OCI-LY3 (cell line): ENCODE results near the gene CERKL.
A peak's percentile ranks its signal among the peaks of the same experiment; 100 is the strongest.

Source experiments
- H2AFZ ChIP-seq: fragments of 200-600, 300-600 bp; shearing (Covaris generic); 2 replicates; pipeline ENCODE4 v1.6.0; 2014; ENCODE audit warnings: antibody characterized with exemption, low read depth, low read length
- H3K27ac ChIP-seq: fragments of 200-600, 300-600 bp; sonication (generic); 2 replicates; pipeline ENCODE4 v1.5.1; 2014; ENCODE audit warnings: mild to moderate bottlenecking, low read length, moderate library complexity, mixed read lengths
- H3K27me3 ChIP-seq: fragments of 200-600, 300-600 bp; sonication (generic); 2 replicates; pipeline ENCODE4 v1.6.1; 2014; ENCODE audit warnings: low read depth, low read length, mixed read lengths
- H3K36me3 ChIP-seq: fragments of 200-600, 300-600 bp; sonication (generic); replicated peaks from 2 replicates; pipeline ENCODE3; 2014; ENCODE audit warnings: low read depth, low read length, mixed read lengths
- H3K4me1 ChIP-seq: fragments of 300-600, 200-600 bp; sonication (generic); 2 replicates; pipeline ENCODE4 v1.6.1; 2014; ENCODE audit warnings: low read length, mixed read lengths
- H3K4me2 ChIP-seq: fragments of 200-600, 300-600 bp; sonication (generic); 2 replicates; pipeline ENCODE4 v1.6.1; 2014; ENCODE audit warnings: low read length, mixed read lengths
- H3K4me3 ChIP-seq: fragments of 300-600, 200-600 bp; sonication (generic); 2 replicates; pipeline ENCODE4 v1.5.1; 2014; ENCODE audit warnings: antibody characterized with exemption, mild to moderate bottlenecking, low read length, moderate library complexity
- H3K79me2 ChIP-seq: fragments of 300-600, 200-600 bp; shearing (Covaris generic); 2 replicates; pipeline ENCODE4 v1.6.1; 2014; ENCODE audit warnings: mild to moderate bottlenecking, low read length, mixed read lengths
- H3K9ac ChIP-seq: fragments of 300-600, 200-600 bp; shearing (Covaris generic); 2 replicates; pipeline ENCODE4 v1.6.0; 2014; ENCODE audit warnings: mild to moderate bottlenecking, low read length, moderate library complexity
- H3K9me3 ChIP-seq: fragments of 200-600, 300-600 bp; shearing (Covaris generic); 2 replicates; pipeline ENCODE4 v1.6.1; 2014; ENCODE audit warnings: low read length, mixed read lengths; ENCODE audit not compliant: insufficient read depth
- H4K20me1 ChIP-seq: fragments of 200-600, 300-600 bp; sonication (generic); 2 replicates; pipeline ENCODE4 v1.6.1; 2016; ENCODE audit warnings: low read length, mixed read lengths; ENCODE audit not compliant: insufficient read depth
- EZH2phosphoT487 ChIP-seq: fragments of 200-600 bp; shearing (Covaris generic); IDR thresholded peaks from 2 replicates; pipeline ENCODE4 v1.6.1; 2018; ENCODE audit warnings: antibody characterized with exemption, mixed run types, low read depth
- TF ChIP-seq, protein P1 (sequence below): fragments of 200-600, 300-600 bp; sonication (generic); IDR thresholded peaks from 2 replicates; pipeline ENCODE4 v1.5.1; 2014; ENCODE audit warnings: antibody characterized with exemption, low read length, low read depth

CERKL gene

DNA sequence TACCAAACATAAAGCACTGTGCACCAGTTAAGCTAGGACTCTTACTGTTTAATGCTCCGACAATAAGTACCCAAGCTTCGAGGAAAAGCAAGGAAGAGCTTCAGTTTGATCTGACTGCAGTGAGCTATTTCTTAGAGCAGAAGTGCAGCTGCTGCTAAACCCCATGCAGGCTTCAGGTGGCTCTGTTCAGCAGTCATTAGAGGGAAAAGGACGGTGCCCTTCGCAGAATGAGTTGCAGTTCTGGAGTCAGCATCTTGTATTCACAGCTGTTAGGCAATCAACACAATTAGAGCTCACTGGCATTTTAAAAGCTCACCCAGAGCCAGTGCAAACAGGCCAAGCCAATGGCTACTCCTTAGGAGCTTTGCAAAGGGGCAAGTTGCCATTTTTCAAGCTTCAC is 1.5 kb upstream of the CERKL start:
- no peak overlapping the region for H2AFZ ChIP-seq
- peaks cover 11% of the 10 kb centered on the region; the same call in 1 of the 2 replicates for H3K27me3 ChIP-seq
- H3K9ac ChIP-seq = no peak overlapping the region
- no peak overlapping the region for H3K4me3 ChIP-seq
- H3K27ac ChIP-seq = no peak overlapping the region
- H3K9me3 ChIP-seq = no peaks in the 10 kb centered on the region
- H3K79me2 ChIP-seq = no peaks in the 10 kb centered on the region
- no peaks in the 10 kb centered on the region for H3K36me3 ChIP-seq
- H4K20me1 ChIP-seq = no peaks in the 10 kb centered on the region
- TF ChIP-seq, protein P1, sequence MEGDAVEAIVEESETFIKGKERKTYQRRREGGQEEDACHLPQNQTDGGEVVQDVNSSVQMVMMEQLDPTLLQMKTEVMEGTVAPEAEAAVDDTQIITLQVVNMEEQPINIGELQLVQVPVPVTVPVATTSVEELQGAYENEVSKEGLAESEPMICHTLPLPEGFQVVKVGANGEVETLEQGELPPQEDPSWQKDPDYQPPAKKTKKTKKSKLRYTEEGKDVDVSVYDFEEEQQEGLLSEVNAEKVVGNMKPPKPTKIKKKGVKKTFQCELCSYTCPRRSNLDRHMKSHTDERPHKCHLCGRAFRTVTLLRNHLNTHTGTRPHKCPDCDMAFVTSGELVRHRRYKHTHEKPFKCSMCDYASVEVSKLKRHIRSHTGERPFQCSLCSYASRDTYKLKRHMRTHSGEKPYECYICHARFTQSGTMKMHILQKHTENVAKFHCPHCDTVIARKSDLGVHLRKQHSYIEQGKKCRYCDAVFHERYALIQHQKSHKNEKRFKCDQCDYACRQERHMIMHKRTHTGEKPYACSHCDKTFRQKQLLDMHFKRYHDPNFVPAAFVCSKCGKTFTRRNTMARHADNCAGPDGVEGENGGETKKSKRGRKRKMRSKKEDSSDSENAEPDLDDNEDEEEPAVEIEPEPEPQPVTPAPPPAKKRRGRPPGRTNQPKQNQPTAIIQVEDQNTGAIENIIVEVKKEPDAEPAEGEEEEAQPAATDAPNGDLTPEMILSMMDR = peak; percentile 42
- TF ChIP-seq EZH2phosphoT487 = no peak
- no peak overlapping the region for H3K4me2 ChIP-seq
- peaks cover 20% of the 10 kb centered on the region for H3K4me1 ChIP-seq

DNA sequence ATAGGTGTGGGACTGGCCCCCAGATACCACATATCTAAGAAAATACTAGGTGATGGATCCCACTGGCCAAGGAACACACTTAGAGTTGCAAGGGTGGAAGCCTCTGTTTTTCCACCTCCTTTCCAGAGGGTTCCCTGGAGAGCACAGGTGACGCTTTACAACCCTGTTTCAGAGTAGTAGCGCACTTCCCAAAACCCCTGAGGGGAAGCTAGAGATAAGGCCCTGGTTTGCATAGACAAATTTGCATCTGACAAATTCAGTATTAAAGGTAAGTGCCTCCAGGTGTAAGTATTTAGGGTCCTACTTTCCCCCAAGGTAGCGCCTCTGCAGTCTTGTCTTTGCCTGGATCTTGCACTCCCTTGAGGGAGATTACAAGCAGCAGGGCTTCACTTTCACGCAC is 474 bp upstream of the CERKL start:
- TF ChIP-seq EZH2phosphoT487 = no peak
- TF ChIP-seq, protein P1 = no peak
- peak overlapping the region; percentile 65 for H3K9ac ChIP-seq
- peaks cover 20% of the 10 kb centered on the region for H3K4me1 ChIP-seq
- no peaks in the 10 kb centered on the region for H3K9me3 ChIP-seq
- H3K4me2 ChIP-seq = peak overlapping the region; percentile 88
- H4K20me1 ChIP-seq = no peaks in the 10 kb centered on the region
- no peaks in the 10 kb centered on the region for H3K36me3 ChIP-seq
- H2AFZ ChIP-seq = peak overlapping the region; percentile 95; the same call in 1 of the 2 replicates
- H3K79me2 ChIP-seq = no peaks in the 10 kb centered on the region
- peaks cover 11% of the 10 kb centered on the region; the same call in 1 of the 2 replicates for H3K27me3 ChIP-seq
- no peak overlapping the region for H3K27ac ChIP-seq
- H3K4me3 ChIP-seq = peak overlapping the region; percentile 80

DNA sequence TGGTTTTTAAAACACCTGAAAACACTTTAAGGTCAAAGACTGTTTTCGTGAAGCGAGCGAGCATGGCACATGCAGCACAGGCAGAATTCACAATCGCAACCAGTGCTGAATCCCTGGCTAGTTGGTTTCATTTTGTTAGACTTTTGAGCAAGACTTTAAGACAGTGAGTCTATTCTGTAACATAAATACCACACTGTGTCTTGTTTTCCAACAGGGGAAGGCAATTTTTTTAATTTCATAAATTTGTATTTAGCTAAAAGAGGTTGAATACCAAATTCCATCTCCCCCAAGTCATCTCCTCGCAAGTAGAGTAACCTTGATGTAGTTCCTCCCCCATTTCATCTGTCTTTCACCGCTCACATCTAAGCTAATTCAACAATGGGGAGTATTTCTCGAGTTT is 1.4 kb downstream of the CERKL start:
- Histone ChIP-seq H3K27ac (no peak overlapping the region), H3K4me3 (no peak overlapping the region), H2AFZ (no peak overlapping the region), H3K4me2 (no peak overlapping the region), H3K9me3 (no peaks in the 10 kb centered on the region), H3K27me3 (peaks cover 11% of the 10 kb centered on the region; the same call in 1 of the 2 replicates), H3K36me3 (no peaks in the 10 kb centered on the region), H3K4me1 (peaks cover 20% of the 10 kb centered on the region), H3K79me2 (no peaks in the 10 kb centered on the region), H3K9ac (no peak overlapping the region), H4K20me1 (no peaks in the 10 kb centered on the region)
- no peak for TF ChIP-seq EZH2phosphoT487
- TF ChIP-seq, protein P1 = no peak

DNA sequence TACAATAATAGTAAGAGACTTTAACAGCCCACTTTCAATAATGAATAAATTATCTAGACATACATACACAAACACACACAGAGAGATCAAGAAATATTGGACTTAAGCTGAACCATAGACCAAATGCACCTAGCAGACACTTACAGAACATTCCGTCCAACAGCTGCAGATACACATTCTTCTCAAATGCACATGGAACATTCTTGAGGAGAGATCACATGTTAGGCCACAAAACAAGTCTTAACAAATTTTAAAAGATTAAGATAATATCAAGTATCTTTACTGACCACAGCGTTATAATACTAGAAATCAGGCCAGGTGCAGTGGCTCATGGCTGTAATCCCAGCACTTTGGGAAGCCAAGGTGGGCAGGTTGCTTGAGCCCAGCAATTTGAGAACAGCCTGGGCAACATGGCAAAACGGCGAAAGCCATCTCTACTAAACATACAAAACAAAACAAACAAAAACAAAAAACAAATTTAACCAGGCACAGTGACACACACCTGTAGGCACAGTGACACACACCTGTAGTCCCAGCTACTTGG is 7.4 kb downstream of the CERKL start:
- no peak for TF ChIP-seq EZH2phosphoT487
- TF ChIP-seq, protein P1 = no peak
- H3K4me1 ChIP-seq = peaks cover 15% of the 10 kb centered on the region
- no peak overlapping the region for H3K27ac ChIP-seq
- no peaks in the 10 kb centered on the region for H3K79me2 ChIP-seq
- no peak overlapping the region for H2AFZ ChIP-seq
- no peak overlapping the region for H3K4me3 ChIP-seq
- no peak overlapping the region for H3K4me2 ChIP-seq
- H3K9me3 ChIP-seq = no peaks in the 10 kb centered on the region
- H3K36me3 ChIP-seq = no peaks in the 10 kb centered on the region
- H3K9ac ChIP-seq = no peak overlapping the region
- H3K27me3 ChIP-seq = no peaks in the 10 kb centered on the region
- no peaks in the 10 kb centered on the region for H4K20me1 ChIP-seq
